DLD1 (cell line): ENCODE data around the gene ZNF608.

Experiments used
- in situ Hi-C: cut with HindIII; loops from 2 replicates; pipeline ENCODE4 v1.10.0; 2017; ENCODE audit warnings: low sequenced_read_pairs

The ZNF608 gene

GRCh38 chr5:124697933-124698591 lies 48.4 kb downstream of the ZNF608 start:
- in situ Hi-C loops = no loop called here

GRCh38 chr5:124697501-124697900 lies 48.9 kb downstream of the ZNF608 start:
- in situ Hi-C loops = no loop called here

- in situ Hi-C loops = no loop called here
These were observed 49.5 kb downstream of the ZNF608 start for GRCh38 chr5:124696898-124697297.
